SK-N-SH (cell line): Measurements from ENCODE around the gene SORBS2. TPM values are rescaled to one million over a fixed set of nuclear protein-coding genes. Genes with fewer than 3 reads are reported as not detected.

Source experiments
- CTCF ChIA-PET: fragments of 300-600, 350-600 bp; formaldehyde crosslinking; extraction: SDS; loops from one replicate; lab custom pipeline; 2021; lab: Yijun Ruan, JAX
- POLR2A ChIA-PET: fragments of 350-600 bp; sonication (Branson Sonifier 250); formaldehyde crosslinking; extraction: SDS; loops from one replicate; lab custom pipeline; 2020; ENCODE audit warnings: antibody characterized with exemption, inconsistent platforms; lab: Yijun Ruan, JAX
- DNase-seq: peaks from one replicate; pipeline ENCODE4 v3.0.0; 2012
- H2AFZ ChIP-seq: fragments of 200-600 bp; sonication (generic); 2 replicates; pipeline ENCODE4 v1.8.1; 2016; ENCODE audit warnings: antibody characterized with exemption, mild to moderate bottlenecking, low read depth
- H3F3A ChIP-seq: fragments of 200-600 bp; sonication (generic); replicated peaks from 2 replicates; pipeline ENCODE3; 2016; ENCODE audit warnings: antibody characterized with exemption, mild to moderate bottlenecking; ENCODE audit not compliant: insufficient read depth
- H3K27ac ChIP-seq, 2 experiments: fragments of 200-500 bp in 1 of 2; fragments of 200-600 bp in 1 of 2; sonication (Bioruptor generic) in 1 of 2; sonication (generic), shearing (Covaris generic) in 1 of 2; 2 replicates each; pipeline versions ENCODE4 v1.5.1 to v1.6.1; 2014 to 2016; ENCODE audit warnings: low read depth in 2 of 2, inconsistent platforms in 1 of 2, low read length in 1 of 2, mild to moderate bottlenecking in 1 of 2, mixed read lengths in 1 of 2
- H3K27me3 ChIP-seq: fragments of 200-600 bp; sonication (generic), shearing (Covaris generic); 2 replicates; pipeline ENCODE4 v1.6.1; 2016; ENCODE audit warnings: mixed run types; ENCODE audit not compliant: insufficient read depth
- H3K36me3 ChIP-seq, 2 experiments: fragments of 200-500 bp in 1 of 2; fragments of 200-600 bp in 1 of 2; sonication (Bioruptor generic) in 1 of 2; sonication (generic) in 1 of 2; replicated peaks in 1 of 2; 2 replicates each; pipeline versions ENCODE3 to v1.5.1; 2014 to 2016; ENCODE audit warnings: low read length in 1 of 2, mild to moderate bottlenecking in 1 of 2; ENCODE audit not compliant: insufficient read depth in 2 of 2, control insufficient read depth in 1 of 2
- H3K4me1 ChIP-seq, 2 experiments: fragments of 200-500 bp in 1 of 2; fragments of 200-600 bp in 1 of 2; sonication (Bioruptor generic) in 1 of 2; sonication (generic), shearing (Covaris generic) in 1 of 2; 2 replicates each; pipeline versions ENCODE4 v1.5.1 to v1.6.1; 2014 to 2016; ENCODE audit warnings: low read depth in 1 of 2, low read length in 1 of 2, mixed run types in 1 of 2; ENCODE audit not compliant: insufficient read depth in 2 of 2, control insufficient read depth in 1 of 2
- H3K4me2 ChIP-seq: fragments of 200-600 bp; sonication (generic), shearing (Covaris generic); 2 replicates; pipeline ENCODE4 v1.6.1; 2017; ENCODE audit warnings: mixed run types
- H3K4me3 ChIP-seq, 2 experiments: fragments of 200-500 bp in 1 of 2; fragments of 200-600 bp in 1 of 2; sonication (Bioruptor generic) in 1 of 2; sonication (generic), shearing (Covaris generic) in 1 of 2; 2 replicates each; pipeline versions ENCODE4 v1.5.1 to v1.8.1; 2014 to 2016; ENCODE audit warnings: low read depth in 2 of 2, inconsistent platforms in 1 of 2, low read length in 1 of 2, mild to moderate bottlenecking in 1 of 2, mixed read lengths in 1 of 2, moderate library complexity in 1 of 2
- H3K79me2 ChIP-seq: fragments of 200-600 bp; sonication (generic); 2 replicates; pipeline ENCODE4 v1.8.1; 2017; ENCODE audit warnings: mild to moderate bottlenecking; ENCODE audit not compliant: insufficient read depth
- H3K9ac ChIP-seq: fragments of 200-600 bp; sonication (generic); 2 replicates; pipeline ENCODE4 v1.6.1; 2017; ENCODE audit warnings: mixed run types
- H3K9me2 ChIP-seq: fragments of 200-600 bp; sonication (generic); 2 replicates; pipeline ENCODE4 v1.6.1; 2017; ENCODE audit warnings: mixed run types
- H3K9me3 ChIP-seq: fragments of 200-600 bp; sonication (generic); 2 replicates; pipeline ENCODE4 v1.6.1; 2017; ENCODE audit warnings: mixed run types, mild to moderate bottlenecking, moderate library complexity
- H4K20me1 ChIP-seq: fragments of 200-600 bp; sonication (generic); 2 replicates; pipeline ENCODE4 v1.6.1; 2017; ENCODE audit warnings: mild to moderate bottlenecking, mixed run types; ENCODE audit not compliant: insufficient read depth
- EP300 ChIP-seq, 2 experiments: IDR thresholded peaks; 2 replicates each; pipeline versions ENCODE4 v1.4.0 to v1.6.1; 2012; ENCODE audit warnings: borderline replicate concordance in 1 of 2, low read depth in 1 of 2, low read length in 1 of 2
- EZH2phosphoT487 ChIP-seq: fragments of 200-600 bp; sonication (generic); IDR thresholded peaks from 2 replicates; pipeline ENCODE4 v1.6.1; 2017; ENCODE audit warnings: low read depth, mixed run types, mild to moderate bottlenecking, antibody characterized with exemption, moderate library complexity, borderline replicate concordance
- JUND ChIP-seq: IDR thresholded peaks from 2 replicates; pipeline ENCODE4 v1.4.0; 2012
- REST ChIP-seq: IDR thresholded peaks from 2 replicates; pipeline ENCODE4 v1.6.1; 2012; ENCODE audit warnings: mild to moderate bottlenecking, low read depth, low read length, moderate library complexity
- USF2 ChIP-seq: fragments of 150-350 bp; IDR thresholded peaks from 2 replicates; pipeline ENCODE4 v1.6.1; 2017; ENCODE audit warnings: antibody characterized with exemption, low read length, low read depth, borderline replicate concordance
- WGBS: methylation state at CpG from one replicate; pipeline ENCODE4 v1.1.6; 2017; ENCODE audit warnings: low lambda C conversion rate; 5-methylcytosine and 5-hydroxymethylcytosine counted together
- polyA plus RNA-seq, 3 experiments: library from polyadenylated mRNA; depleted of rRNA; stranded (reverse); fragments of >200 nt; gene quantifications; 2 replicates each; pipeline ENCODE4 v1.2.3, GENCODE V29; 2012
- TF ChIP-seq, protein P1 (sequence below): IDR thresholded peaks from 2 replicates; pipeline ENCODE4; 2012
- TF ChIP-seq, protein P2 (sequence below): fragments of 200-600 bp; sonication (generic); IDR thresholded peaks from 2 replicates; pipeline ENCODE4 v1.6.1; 2017; ENCODE audit warnings: antibody characterized with exemption, mild to moderate bottlenecking, moderate library complexity

SORBS2 gene
- polyA plus RNA-seq, 1 of the 3 experiments (the other 2 are of a cell fraction), result 2.5 TPM

- H3K79me2 ChIP-seq, result no peaks in the 10 kb centered on the region
- no peak for TF ChIP-seq EP300 (IDR thresholded peaks at IDR 0.05; ENCODE audit: borderline replicate concordance in 1 of 2, low read depth in 1 of 2, low read length in 1 of 2)
- no peak for TF ChIP-seq EZH2phosphoT487
- no peak for TF ChIP-seq REST
- TF ChIP-seq, protein P1, sequence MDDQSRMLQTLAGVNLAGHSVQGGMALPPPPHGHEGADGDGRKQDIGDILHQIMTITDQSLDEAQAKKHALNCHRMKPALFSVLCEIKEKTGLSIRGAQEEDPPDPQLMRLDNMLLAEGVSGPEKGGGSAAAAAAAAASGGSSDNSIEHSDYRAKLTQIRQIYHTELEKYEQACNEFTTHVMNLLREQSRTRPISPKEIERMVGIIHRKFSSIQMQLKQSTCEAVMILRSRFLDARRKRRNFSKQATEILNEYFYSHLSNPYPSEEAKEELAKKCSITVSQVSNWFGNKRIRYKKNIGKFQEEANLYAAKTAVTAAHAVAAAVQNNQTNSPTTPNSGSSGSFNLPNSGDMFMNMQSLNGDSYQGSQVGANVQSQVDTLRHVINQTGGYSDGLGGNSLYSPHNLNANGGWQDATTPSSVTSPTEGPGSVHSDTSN, result no peak
- TF ChIP-seq, protein P2, sequence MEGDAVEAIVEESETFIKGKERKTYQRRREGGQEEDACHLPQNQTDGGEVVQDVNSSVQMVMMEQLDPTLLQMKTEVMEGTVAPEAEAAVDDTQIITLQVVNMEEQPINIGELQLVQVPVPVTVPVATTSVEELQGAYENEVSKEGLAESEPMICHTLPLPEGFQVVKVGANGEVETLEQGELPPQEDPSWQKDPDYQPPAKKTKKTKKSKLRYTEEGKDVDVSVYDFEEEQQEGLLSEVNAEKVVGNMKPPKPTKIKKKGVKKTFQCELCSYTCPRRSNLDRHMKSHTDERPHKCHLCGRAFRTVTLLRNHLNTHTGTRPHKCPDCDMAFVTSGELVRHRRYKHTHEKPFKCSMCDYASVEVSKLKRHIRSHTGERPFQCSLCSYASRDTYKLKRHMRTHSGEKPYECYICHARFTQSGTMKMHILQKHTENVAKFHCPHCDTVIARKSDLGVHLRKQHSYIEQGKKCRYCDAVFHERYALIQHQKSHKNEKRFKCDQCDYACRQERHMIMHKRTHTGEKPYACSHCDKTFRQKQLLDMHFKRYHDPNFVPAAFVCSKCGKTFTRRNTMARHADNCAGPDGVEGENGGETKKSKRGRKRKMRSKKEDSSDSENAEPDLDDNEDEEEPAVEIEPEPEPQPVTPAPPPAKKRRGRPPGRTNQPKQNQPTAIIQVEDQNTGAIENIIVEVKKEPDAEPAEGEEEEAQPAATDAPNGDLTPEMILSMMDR, result no peak
- TF ChIP-seq USF2, result no peak
- TF ChIP-seq JUND, result no peak
- H3K9me3 ChIP-seq, result no peaks in the 10 kb centered on the region
- H3K9ac ChIP-seq, result no peak overlapping the region
- H4K20me1 ChIP-seq, result no peaks in the 10 kb centered on the region
- no peaks in the 10 kb centered on the region for H3F3A ChIP-seq
- no peaks in the 10 kb centered on the region for H3K9me2 ChIP-seq
- H3K27me3 ChIP-seq, result no peaks in the 10 kb centered on the region
- WGBS, result 77% methylated on average over 4 of the region's 4 CpGs
- H3K4me1 ChIP-seq, result peaks cover 0 to 2% of the 10 kb centered on the region in 2 experiments; a peak in 2 of 4 replicates
- H3K4me3 ChIP-seq, result no peak overlapping the region
- H3K4me2 ChIP-seq, result no peak overlapping the region
- ChIA-PET CTCF (interaction anchor here (0.5 to 1.9 kb wide), 4 partner anchors 190 to 1599 kb away, joined by 3 to 6 read pairs (median 4); no protein-coding TSS in a partner anchor), POLR2A (no interaction called here)
- H2AFZ ChIP-seq, result no peak overlapping the region
- DNase-seq, result no peak
- no peak overlapping the region for H3K27ac ChIP-seq
- no peaks in the 10 kb centered on the region for H3K36me3 ChIP-seq
Observed at GRCh38 chr4:185830263-185830994, 18.4 kb upstream of the SORBS2 start.
